Glutamatergic neuron (in vitro differentiated cells): ENCODE data around the gene TFR2. TPM values are rescaled to one million over a fixed set of nuclear protein-coding genes. Genes with fewer than 3 reads are reported as not detected.

Experiments
- DNase-seq: peaks from one replicate; pipeline ENCODE4 v3.0.0; 2022
- H3K27ac Mint-ChIP-seq: one replicate; pipeline ENCODE4 v1.8.0; 2020; ENCODE audit warnings: mild to moderate bottlenecking, mixed read lengths, inconsistent platforms; ENCODE audit not compliant: unreplicated experiment
- H3K27me3 Mint-ChIP-seq: one replicate; pipeline ENCODE4 v1.8.0; 2020; ENCODE audit warnings: mild to moderate bottlenecking, moderate library complexity, mixed read lengths, inconsistent platforms; ENCODE audit not compliant: unreplicated experiment
- H3K36me3 Mint-ChIP-seq: one replicate; pipeline ENCODE4 v1.8.0; 2020; ENCODE audit warnings: mild to moderate bottlenecking, mixed read lengths, inconsistent platforms; ENCODE audit not compliant: unreplicated experiment
- H3K4me1 Mint-ChIP-seq: one replicate; pipeline ENCODE4 v1.8.0; 2020; ENCODE audit warnings: mild to moderate bottlenecking, low read depth, mixed read lengths, inconsistent platforms; ENCODE audit not compliant: unreplicated experiment
- H3K4me3 Mint-ChIP-seq: one replicate; pipeline ENCODE4 v1.8.0; 2020; ENCODE audit warnings: mild to moderate bottlenecking, mixed read lengths, inconsistent platforms; ENCODE audit not compliant: unreplicated experiment
- H3K9me3 Mint-ChIP-seq: one replicate; pipeline ENCODE4 v1.8.0; 2020; ENCODE audit warnings: mild to moderate bottlenecking, moderate library complexity, mixed read lengths, inconsistent platforms; ENCODE audit not compliant: unreplicated experiment
- total RNA-seq: library from RNA; stranded (reverse); fragmentation: NEBNext Ultra II Directional; extraction: Animal tissue kit (Norgen Biotek cat#: 25700); gene quantifications from one replicate; pipeline ENCODE4 v1.2.1, GENCODE V29; 2021; ENCODE audit not compliant: unreplicated experiment
- TF ChIP-seq, protein P1 (sequence below): fragments of 200-600 bp; sonication (generic); IDR thresholded peaks from one replicate; pipeline ENCODE4 v1.5.0; 2021; ENCODE audit not compliant: partially characterized antibody, unreplicated experiment

TFR2 gene
- total RNA-seq, 1 donor from 2014 or later = 5.1 TPM

DNA sequence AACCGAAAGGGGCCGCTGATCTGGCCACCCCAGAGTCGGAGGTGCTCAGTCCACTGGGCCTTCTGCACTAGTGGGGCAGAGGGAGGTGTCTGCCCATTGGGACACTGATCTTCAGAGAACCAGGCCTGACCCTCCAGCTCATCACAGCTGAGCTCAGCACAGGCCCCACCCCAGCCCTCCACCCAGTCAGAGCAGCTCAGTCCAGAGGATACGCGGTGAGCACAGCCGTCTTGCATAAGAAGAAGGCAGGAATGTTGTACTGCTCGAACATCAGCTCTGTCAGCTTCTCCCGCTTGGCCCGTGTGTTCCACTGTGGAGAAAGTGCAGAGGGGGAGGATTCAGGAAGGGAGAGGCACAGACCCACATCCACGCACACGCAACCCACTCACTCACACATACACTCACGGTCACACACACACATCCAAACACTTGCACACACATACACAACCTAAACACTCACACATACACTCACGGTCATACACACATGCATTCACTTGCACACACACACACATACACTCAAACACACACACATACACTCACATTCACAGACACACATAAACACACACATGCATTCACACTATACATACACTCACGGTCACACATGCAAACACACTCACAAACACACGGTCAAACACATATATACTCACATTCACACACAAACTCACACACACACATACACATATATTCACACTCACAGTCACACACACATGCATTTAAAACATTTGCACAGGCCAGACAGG, 8.6 kb upstream of the TFR2 start:
- TF ChIP-seq, protein P1, sequence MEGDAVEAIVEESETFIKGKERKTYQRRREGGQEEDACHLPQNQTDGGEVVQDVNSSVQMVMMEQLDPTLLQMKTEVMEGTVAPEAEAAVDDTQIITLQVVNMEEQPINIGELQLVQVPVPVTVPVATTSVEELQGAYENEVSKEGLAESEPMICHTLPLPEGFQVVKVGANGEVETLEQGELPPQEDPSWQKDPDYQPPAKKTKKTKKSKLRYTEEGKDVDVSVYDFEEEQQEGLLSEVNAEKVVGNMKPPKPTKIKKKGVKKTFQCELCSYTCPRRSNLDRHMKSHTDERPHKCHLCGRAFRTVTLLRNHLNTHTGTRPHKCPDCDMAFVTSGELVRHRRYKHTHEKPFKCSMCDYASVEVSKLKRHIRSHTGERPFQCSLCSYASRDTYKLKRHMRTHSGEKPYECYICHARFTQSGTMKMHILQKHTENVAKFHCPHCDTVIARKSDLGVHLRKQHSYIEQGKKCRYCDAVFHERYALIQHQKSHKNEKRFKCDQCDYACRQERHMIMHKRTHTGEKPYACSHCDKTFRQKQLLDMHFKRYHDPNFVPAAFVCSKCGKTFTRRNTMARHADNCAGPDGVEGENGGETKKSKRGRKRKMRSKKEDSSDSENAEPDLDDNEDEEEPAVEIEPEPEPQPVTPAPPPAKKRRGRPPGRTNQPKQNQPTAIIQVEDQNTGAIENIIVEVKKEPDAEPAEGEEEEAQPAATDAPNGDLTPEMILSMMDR = no peak
- Mint-ChIP-seq H3K27me3 (peaks cover 6% of the 10 kb centered on the region), H3K27ac (peak overlapping the region; percentile 21), H3K36me3 (peaks cover 6% of the 10 kb centered on the region), H3K4me3 (no peak overlapping the region), H3K9me3 (peaks cover 9% of the 10 kb centered on the region), H3K4me1 (peaks cover 7% of the 10 kb centered on the region)
- DNase-seq = no peak

DNA sequence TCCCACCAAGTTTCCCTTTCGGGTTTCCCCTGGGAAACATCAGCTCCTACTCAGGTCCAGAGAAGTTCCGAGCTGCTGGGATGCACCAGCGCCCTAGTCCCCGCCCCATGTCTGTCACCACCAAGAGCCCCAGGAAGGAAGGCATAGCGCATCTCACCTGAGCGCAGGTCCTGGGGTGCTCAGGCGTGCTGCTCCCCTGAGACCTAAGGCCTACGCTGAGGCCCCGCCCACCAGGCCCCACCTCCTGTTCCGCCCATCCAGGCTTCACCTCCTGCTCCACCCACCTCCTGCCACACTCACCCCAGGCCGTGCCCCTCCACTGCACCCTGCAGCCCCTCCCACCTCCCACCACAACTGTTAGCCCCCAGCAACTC, 1.2 kb upstream of the TFR2 start:
- no peaks in the 10 kb centered on the region for H3K36me3 Mint-ChIP-seq
- peaks cover 2% of the 10 kb centered on the region for H3K9me3 Mint-ChIP-seq
- H3K27ac Mint-ChIP-seq = no peak overlapping the region
- no peak for DNase-seq
- TF ChIP-seq, protein P1 = no peak
- H3K4me1 Mint-ChIP-seq = peaks cover 3% of the 10 kb centered on the region
- H3K4me3 Mint-ChIP-seq = no peak overlapping the region
- peaks cover 4% of the 10 kb centered on the region for H3K27me3 Mint-ChIP-seq

DNA sequence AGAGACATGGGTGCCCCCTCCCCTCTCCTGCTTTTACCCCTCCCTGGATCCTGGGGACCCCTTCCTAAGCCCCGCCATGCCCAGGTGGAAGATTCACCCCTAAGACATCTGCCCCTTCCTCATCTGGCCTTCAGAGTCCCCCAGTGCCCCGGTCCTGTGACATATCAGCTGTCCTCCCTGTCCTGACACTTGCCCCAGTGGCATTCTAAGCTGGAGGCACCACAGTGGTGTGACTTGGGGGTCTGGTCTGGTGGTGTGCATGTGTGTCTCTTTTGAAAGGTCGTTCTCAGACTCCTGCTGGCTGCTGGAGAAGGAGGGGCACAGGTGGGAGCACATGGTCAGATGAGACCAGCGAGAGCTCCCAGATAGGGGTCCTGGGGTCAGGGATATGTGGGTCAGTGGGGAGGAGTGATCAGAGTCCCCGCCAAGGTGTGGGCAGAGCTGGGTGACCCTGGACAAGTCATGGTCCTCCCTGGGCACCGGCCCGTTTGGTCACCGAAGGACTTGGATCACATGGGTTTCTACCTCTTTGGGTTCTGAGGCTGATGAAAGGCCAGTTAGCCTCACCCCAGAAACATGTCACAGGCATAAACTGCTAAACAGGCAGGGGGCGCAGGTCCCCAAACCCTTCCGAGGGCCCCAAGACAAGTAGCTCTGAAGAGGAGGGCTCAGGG, 645 bp upstream of the TFR2 start:
- no peak overlapping the region for H3K27ac Mint-ChIP-seq
- no peaks in the 10 kb centered on the region for H3K36me3 Mint-ChIP-seq
- peaks cover 2% of the 10 kb centered on the region for H3K9me3 Mint-ChIP-seq
- peaks cover 4% of the 10 kb centered on the region for H3K27me3 Mint-ChIP-seq
- H3K4me3 Mint-ChIP-seq = peak overlapping the region; percentile 25
- TF ChIP-seq, protein P1 = no peak
- peaks cover 3% of the 10 kb centered on the region for H3K4me1 Mint-ChIP-seq
- DNase-seq = no peak

DNA sequence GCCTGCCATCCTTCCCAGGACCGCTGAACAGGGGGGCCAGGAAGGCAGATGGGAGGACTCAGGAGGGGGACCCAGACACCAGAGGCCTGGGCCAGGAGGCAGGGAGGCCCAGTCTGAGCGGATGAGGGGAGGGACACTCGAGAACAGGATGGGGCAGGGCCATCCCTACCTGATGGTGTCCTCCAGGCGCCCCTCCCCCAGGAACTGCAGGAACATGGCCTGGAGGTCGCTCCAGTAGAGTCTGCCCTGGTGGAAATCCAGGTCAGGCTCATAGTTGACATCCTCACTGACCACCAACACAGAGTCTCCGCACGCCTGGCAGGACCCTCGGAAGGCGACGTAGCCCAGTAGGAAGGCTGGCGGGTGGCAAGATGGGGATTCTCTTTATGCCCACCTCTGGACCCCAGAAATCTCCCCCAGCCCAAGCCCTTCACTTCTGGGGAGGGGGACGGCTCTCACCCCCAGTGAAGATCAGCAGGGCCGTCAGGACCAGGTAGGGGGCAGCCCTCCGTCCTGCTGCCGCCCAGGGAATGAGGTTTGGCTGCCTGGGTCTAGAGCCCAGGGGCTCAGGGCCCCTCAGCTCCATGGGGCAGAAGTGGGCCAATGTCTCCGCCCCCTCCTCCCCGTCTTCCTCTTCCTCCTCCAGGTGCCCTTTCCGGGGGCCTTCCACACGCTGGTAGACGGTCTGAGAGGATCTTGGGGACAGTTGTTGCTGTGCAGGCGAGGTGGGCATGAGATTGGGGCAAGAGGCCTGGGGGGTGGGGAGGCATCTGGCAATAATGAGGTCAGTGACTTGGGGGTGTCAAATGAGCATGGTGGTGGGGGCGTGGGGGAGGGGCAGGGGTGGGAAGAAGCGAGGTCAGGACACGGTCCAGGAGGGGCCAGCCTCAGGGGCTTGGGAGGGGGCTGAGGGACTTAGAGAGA, 573 bp downstream of the TFR2 start:
- no peak overlapping the region for H3K4me3 Mint-ChIP-seq
- H3K4me1 Mint-ChIP-seq = peaks cover 3% of the 10 kb centered on the region
- peaks cover 6% of the 10 kb centered on the region for H3K27me3 Mint-ChIP-seq
- H3K27ac Mint-ChIP-seq = no peak overlapping the region
- peaks cover 2% of the 10 kb centered on the region for H3K9me3 Mint-ChIP-seq
- no peaks in the 10 kb centered on the region for H3K36me3 Mint-ChIP-seq
- no peak for DNase-seq
- TF ChIP-seq, protein P1 = no peak
